Stimulated activated CD4-positive, alpha-beta T cell treated with anti-CD3 and anti-CD28 coated beads, Interleukin-2, amount 100 ng/mL, for 48 hours (primary cell): ENCODE measurements around the gene PKD2.
"Not testable (repeated sequence)": the region's sequence is repeated elsewhere in the genome, so short reads cannot be mapped to it uniquely, and the experiment has no call there.

Source experiments
- DNase-seq, 2 donors: peaks; one replicate each; pipeline ENCODE4 v3.0.0-alpha.2; 2020

Gene PKD2

GRCh38 chr4:88122260-88122659, 114.8 kb downstream of the PKD2 start:
- DNase-seq, result not testable (repeated sequence)
